ENCODE data around the gene LHB. TPM values are rescaled to one million over a fixed set of nuclear protein-coding genes. Genes with fewer than 3 reads are reported as not detected.

LHB gene
- total RNA-seq, 1 donor from 2014 or later = 3.6 TPM

DNA sequence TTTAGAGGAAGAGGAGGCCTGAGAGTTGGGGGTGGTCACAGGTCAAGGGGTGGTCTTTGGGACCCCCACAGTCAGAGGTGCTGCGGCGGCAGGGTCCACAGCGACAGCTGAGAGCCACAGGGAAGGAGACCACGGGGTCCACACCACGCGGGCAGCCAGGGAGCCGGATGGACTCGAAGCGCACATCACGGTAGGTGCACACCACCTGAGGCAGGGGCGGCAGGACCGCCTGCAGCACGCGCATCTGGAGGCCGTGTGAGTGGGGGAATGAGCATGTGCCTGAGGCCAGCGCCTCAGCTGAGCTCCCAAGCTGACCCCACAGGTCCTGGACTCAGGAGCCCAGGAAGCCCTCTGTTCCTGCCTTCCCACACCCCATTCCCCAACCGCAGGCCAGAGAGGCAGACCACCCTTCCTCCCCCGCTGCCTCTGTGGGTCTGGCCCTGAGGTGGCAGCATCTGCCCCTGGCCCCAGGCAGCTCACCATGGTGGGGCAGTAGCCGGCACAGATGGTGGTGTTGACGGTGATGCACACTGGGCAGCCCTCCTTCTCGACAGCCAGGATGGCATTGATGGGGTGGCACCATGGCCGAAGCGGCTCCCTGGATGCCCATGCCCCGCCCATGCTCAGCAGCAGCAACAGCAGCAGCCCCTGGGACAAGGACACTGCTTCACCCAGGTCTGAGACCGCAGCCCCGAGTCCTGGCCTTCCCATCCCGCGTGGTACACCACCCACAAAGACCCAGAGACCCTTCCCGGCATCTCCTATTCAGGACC, 638 bp downstream of the LHB start:
- TF ChIP-seq, protein P1, sequence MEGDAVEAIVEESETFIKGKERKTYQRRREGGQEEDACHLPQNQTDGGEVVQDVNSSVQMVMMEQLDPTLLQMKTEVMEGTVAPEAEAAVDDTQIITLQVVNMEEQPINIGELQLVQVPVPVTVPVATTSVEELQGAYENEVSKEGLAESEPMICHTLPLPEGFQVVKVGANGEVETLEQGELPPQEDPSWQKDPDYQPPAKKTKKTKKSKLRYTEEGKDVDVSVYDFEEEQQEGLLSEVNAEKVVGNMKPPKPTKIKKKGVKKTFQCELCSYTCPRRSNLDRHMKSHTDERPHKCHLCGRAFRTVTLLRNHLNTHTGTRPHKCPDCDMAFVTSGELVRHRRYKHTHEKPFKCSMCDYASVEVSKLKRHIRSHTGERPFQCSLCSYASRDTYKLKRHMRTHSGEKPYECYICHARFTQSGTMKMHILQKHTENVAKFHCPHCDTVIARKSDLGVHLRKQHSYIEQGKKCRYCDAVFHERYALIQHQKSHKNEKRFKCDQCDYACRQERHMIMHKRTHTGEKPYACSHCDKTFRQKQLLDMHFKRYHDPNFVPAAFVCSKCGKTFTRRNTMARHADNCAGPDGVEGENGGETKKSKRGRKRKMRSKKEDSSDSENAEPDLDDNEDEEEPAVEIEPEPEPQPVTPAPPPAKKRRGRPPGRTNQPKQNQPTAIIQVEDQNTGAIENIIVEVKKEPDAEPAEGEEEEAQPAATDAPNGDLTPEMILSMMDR (conservative IDR thresholded peaks at IDR 0.05; ENCODE audit: low read depth, low read length) = no peak
- no peak for DNase-seq (ENCODE audit: low read depth)
- no peak overlapping the region for H3K4me3 ChIP-seq (ENCODE audit: low read depth, low read length)

DNA sequence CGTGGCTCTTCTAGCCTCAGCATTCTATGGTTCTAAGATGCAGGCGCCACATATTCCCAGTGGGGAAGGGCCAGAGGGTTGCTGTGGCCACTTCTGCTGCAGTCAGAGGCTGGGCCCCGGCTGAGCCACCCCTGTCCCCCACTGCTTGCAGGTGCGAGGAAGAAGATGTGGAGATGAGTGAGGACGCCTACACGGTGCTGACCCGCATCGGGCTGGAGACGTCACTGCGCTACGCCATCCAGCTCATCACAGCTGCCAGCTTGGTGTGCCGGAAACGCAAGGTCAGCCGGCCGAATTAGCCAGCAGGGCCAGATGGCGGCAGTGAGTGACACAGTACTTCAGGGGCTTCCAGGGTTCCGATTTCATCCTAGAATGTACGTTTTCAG, 2.0 kb downstream of the LHB start:
- H3K4me3 ChIP-seq (ENCODE audit: low read depth, low read length) = no peak overlapping the region
- no peak for DNase-seq (ENCODE audit: low read depth)
- TF ChIP-seq, protein P1 (conservative IDR thresholded peaks at IDR 0.05; ENCODE audit: low read depth, low read length) = no peak

DNA sequence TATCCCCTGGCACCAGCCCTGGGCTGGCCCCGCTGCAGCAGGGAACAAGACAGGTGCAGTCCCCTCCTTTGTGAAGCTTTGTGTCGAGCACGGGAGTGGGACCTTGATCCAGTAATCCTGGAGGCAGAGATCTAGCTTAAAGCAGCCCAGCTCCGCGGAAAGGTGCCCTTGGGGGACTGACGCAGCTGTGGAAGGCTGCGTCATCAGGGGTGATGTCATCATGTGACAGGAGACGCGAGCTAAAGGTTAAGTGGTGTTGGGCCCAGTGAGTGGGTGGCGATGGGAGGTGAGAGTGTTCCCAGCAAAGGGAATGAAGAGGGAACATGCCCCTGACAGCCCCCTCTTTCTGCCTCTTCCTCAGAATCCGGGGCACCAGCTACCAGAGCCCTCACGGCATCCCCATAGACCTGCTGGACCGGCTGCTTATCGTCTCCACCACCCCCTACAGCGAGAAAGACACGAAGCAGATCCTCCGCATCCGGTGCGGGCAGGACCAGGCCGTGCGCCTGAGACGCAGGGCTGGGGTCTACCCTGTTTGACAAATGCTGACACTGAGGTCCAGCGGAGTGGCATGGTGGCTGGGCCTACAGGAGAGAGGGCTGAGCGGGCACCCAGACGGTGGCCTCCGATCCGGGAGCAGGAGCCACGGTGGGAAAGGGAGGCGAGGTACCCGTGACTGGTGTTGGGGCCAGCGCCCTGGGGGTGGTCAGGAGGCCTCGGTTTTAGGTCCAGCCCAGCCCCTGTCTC, 2.6 kb downstream of the LHB start:
- DNase-seq (ENCODE audit: low read depth) = no peak
- TF ChIP-seq, protein P1 (conservative IDR thresholded peaks at IDR 0.05; ENCODE audit: low read depth, low read length) = no peak
- H3K4me3 ChIP-seq (ENCODE audit: low read depth, low read length) = no peak overlapping the region

DNA sequence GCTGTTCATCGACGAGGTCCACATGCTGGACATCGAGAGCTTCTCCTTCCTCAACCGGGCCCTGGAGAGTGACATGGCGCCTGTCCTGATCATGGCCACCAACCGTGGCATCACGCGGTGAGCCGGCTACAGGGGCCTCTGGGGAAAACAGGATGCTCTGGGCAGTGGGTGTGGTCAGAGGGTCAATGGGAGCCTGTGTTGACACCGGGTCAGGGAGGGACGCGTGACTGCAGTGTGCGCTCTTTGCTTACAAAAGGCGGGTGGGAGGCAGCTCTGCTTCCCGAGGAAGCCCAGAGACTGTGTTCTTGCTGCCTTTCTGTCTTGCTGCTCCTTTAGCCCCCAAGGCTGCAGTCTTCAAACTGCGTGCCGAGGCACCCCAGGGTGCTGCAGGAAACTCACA, 5.7 kb downstream of the LHB start:
- no peak for DNase-seq (ENCODE audit: low read depth)
- TF ChIP-seq, protein P1 (conservative IDR thresholded peaks at IDR 0.05; ENCODE audit: low read depth, low read length) = no peak
- no peak overlapping the region for H3K4me3 ChIP-seq (ENCODE audit: low read depth, low read length)

DNA sequence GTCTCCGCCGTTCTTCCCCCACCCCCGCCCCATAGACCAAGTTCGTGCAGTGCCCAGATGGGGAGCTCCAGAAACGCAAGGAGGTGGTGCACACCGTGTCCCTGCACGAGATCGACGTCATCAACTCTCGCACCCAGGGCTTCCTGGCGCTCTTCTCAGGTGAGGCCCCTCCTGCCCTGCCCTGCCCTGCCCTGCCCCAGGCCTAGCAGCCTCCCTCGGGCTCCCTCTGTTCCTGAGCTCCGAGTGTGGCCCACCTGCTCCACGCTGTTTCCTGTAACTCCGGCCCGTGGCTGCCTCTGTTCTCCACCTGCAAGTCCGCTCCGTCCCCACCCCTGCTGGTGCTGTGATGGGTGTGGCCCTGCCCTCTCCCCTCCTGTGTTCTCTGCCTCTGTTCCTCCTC, 6.4 kb downstream of the LHB start:
- TF ChIP-seq, protein P1 (conservative IDR thresholded peaks at IDR 0.05; ENCODE audit: low read depth, low read length) = no peak
- H3K4me3 ChIP-seq (ENCODE audit: low read depth, low read length) = no peak overlapping the region
- DNase-seq (ENCODE audit: low read depth) = no peak

DNA sequence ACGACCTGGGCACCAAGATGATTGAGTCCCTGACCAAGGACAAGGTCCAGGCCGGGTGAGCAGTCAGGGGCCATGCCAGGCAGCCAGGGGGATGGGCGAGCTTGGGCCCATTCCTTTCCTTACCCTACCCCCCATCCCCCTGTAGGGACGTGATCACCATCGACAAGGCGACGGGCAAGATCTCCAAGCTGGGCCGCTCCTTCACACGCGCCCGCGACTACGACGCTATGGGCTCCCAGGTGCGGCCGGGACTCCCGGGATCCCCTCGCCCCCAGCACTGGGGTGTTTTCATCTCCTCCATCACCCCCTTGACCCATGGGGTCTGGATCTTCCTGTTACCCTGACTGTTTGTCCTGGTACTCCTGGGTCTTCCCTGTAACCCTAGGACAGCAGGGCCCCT, 7.1 kb downstream of the LHB start:
- TF ChIP-seq, protein P1 (conservative IDR thresholded peaks at IDR 0.05; ENCODE audit: low read depth, low read length) = no peak
- H3K4me3 ChIP-seq (ENCODE audit: low read depth, low read length) = no peak overlapping the region
- DNase-seq (ENCODE audit: low read depth) = no peak

Measured in epithelial cell of proximal tubule (primary cell).